ENCODE measurements around the gene LRMDA. TPM values are rescaled to one million over a fixed set of nuclear protein-coding genes. Genes with fewer than 3 reads are reported as not detected.

LRMDA gene
- total and polyA plus RNA-seq, 2 of the 8 experiments (the other 6 are each of a cell fraction or from before 2014, with no cell fraction given) = 0.86 to 2.8 TPM

- Histone ChIP-seq H2BK15ac (ENCODE audit: low read length) (no peak overlapping the region), H4K5ac (ENCODE audit: insufficient read length, low read depth, low read length) (no peak overlapping the region), H3K18ac (ENCODE audit: extremely low read depth, low read length) (no peak overlapping the region), H4K8ac (ENCODE audit: extremely low read depth, insufficient read depth, low read length) (no peak overlapping the region), H3K9me3 (ENCODE audit: insufficient read depth in 2 of 2, low read depth in 1 of 2, low read length in 1 of 2) (no peaks in the 10 kb centered on the region), H3K4me1 (replicated peaks in 1 of 4; ENCODE audit: control insufficient read depth in 3 of 4, insufficient read depth in 4 of 4, low read length in 3 of 4) (peaks cover 0 to 4% (median 0%) of the 10 kb centered on the region in 4 experiments; a peak in 2 of 7 replicates), H3K14ac (ENCODE audit: insufficient read length) (no peak overlapping the region), H3K4me2 (ENCODE audit: insufficient read depth in 1 of 2, low read depth in 2 of 2, low read length in 2 of 2) (no peak overlapping the region), H3K27me3 (replicated peaks in 1 of 4; ENCODE audit: control insufficient read depth in 3 of 4, extremely low read depth in 1 of 4, insufficient read depth in 3 of 4, low read length in 3 of 4) (no peaks in the 10 kb centered on the region), H3K9ac (replicated peaks in 1 of 4; ENCODE audit: extremely low read depth in 1 of 4, low read depth in 3 of 4, low read length in 3 of 4) (no peak overlapping the region), H3K4ac (replicated peaks; ENCODE audit: insufficient read length, low read depth, low read length) (no peak overlapping the region), H3K27ac (ENCODE audit: low read depth, low read length) (no peak overlapping the region), H3K56ac (replicated peaks; ENCODE audit: insufficient read length, low read depth, low read length) (no peak overlapping the region), H3K36me3 (ENCODE audit: control insufficient read depth in 2 of 4, insufficient read depth in 4 of 4, low read length in 3 of 4) (no peaks in the 10 kb centered on the region), H2AK5ac (ENCODE audit: low read depth, low read length) (no peak overlapping the region), H3K23ac (ENCODE audit: insufficient read length) (no peak overlapping the region), H2BK5ac (ENCODE audit: low read depth, low read length) (no peak overlapping the region), H4K91ac (replicated peaks; ENCODE audit: insufficient read length, low read length) (no peak overlapping the region), H3K23me2 (ENCODE audit: low read depth, low read length) (no peaks in the 10 kb centered on the region), H2BK12ac (ENCODE audit: low read depth, low read length) (no peak overlapping the region), H2BK20ac (ENCODE audit: low read length) (no peak overlapping the region), H3K79me2 (ENCODE audit: control insufficient read depth in 1 of 2, insufficient read depth in 2 of 2, low read length in 2 of 2) (no peaks in the 10 kb centered on the region), H4K20me1 (replicated peaks in 1 of 2; ENCODE audit: control insufficient read depth in 1 of 2, insufficient read depth in 2 of 2, low read length in 2 of 2) (no peaks in the 10 kb centered on the region), H3K79me1 (ENCODE audit: low read depth, low read length) (no peaks in the 10 kb centered on the region), H3K4me3 (ENCODE audit: extremely low read depth in 1 of 4, insufficient read depth in 2 of 4, low read depth in 3 of 4, low read length in 4 of 4) (no peak overlapping the region), H2BK120ac (replicated peaks; ENCODE audit: low read depth, low read length) (no peak overlapping the region), H2AFZ (ENCODE audit: low read length) (no peak overlapping the region)
- FAIRE-seq = no peak
- DNase-seq (ENCODE audit: low read depth in 1 of 2, low spot score in 2 of 2) = no peak
- ChIA-PET CTCF (ENCODE audit: partially characterized antibody) (no interaction called here), POLR2A (ENCODE audit: partially characterized antibody) (no interaction called here)
- 97% methylated on average over 2 of the region's 2 CpGs; no CpG with 5 or more reads in 1 of the 2 experiments for WGBS, 2 experiments (ENCODE audit: extremely low coverage in 1 of 2, insufficient coverage in 1 of 2, insufficient read length in 1 of 2, insufficient replicate concordance in 2 of 2, low coverage in 1 of 2, low lambda C conversion rate in 2 of 2, missing lambda C conversion rate in 1 of 2)
- TF ChIP-seq TBP (IDR thresholded peaks at IDR 0.05; ENCODE audit: low read depth, low read length) (no peak), KDM1A (IDR thresholded peaks at IDR 0.05; ENCODE audit: borderline replicate concordance, low read length) (no peak), SUZ12 (IDR thresholded peaks at IDR 0.05; ENCODE audit: low read length) (no peak), ASH2L (IDR thresholded peaks at IDR 0.05; ENCODE audit: low read length) (no peak), ATF2 (IDR thresholded peaks at IDR 0.05; ENCODE audit: low read length) (no peak), TAF7 (optimal IDR thresholded peaks at IDR 0.05; ENCODE audit: borderline replicate concordance, low read depth, low read length) (no peak), EP300 (IDR thresholded peaks at IDR 0.05; ENCODE audit: borderline replicate concordance in 1 of 2, low read depth in 2 of 2, low read length in 2 of 2) (no peak), JUN (IDR thresholded peaks at IDR 0.05; ENCODE audit: low read depth, low read length) (no peak), SAP30 (IDR thresholded peaks at IDR 0.05; ENCODE audit: insufficient read depth, insufficient replicate concordance, low read length) (no peak), CTBP2 (IDR thresholded peaks at IDR 0.05; ENCODE audit: borderline replicate concordance, insufficient read depth, insufficient read length, low read length) (no peak), GTF2F1 (IDR thresholded peaks at IDR 0.05; ENCODE audit: borderline replicate concordance, low read depth, low read length) (no peak)
Observed at GRCh38 chr10:75508239-75508813, 76.9 kb downstream of the LRMDA start.
